Karpas-422 (cell line): ENCODE measurements around the gene TCFL5. TPM values are rescaled to one million over a fixed set of nuclear protein-coding genes. Genes with fewer than 3 reads are reported as not detected.

Experiments
- DNase-seq: peaks from one replicate; pipeline ENCODE4 v3.0.0-alpha.2; 2015
- H2AFZ ChIP-seq: fragments of 200-600 bp; sonication (generic); 2 replicates; pipeline ENCODE4 v1.6.1; 2014; ENCODE audit warnings: antibody characterized with exemption, low read length, mixed read lengths
- H3K27ac ChIP-seq: fragments of 200-600 bp; sonication (generic); 2 replicates; pipeline ENCODE4 v1.5.1; 2014; ENCODE audit warnings: mild to moderate bottlenecking, low read length, moderate library complexity
- H3K27me3 ChIP-seq: fragments of 200-600 bp; sonication (generic); 2 replicates; pipeline ENCODE4 v1.6.1; 2014; ENCODE audit warnings: low read length, mixed read lengths
- H3K36me3 ChIP-seq: fragments of 200-600 bp; sonication (generic); 2 replicates; pipeline ENCODE4 v1.6.1; 2014; ENCODE audit warnings: low read length, mixed read lengths; ENCODE audit not compliant: insufficient read depth
- H3K4me1 ChIP-seq: fragments of 200-600 bp; sonication (generic); 2 replicates; pipeline ENCODE4 v1.6.1; 2014; ENCODE audit warnings: mild to moderate bottlenecking, low read length, mixed read lengths
- H3K4me2 ChIP-seq: fragments of 200-600 bp; sonication (generic); 2 replicates; pipeline ENCODE4 v1.6.1; 2014; ENCODE audit warnings: low read length, low read depth, mild to moderate bottlenecking; ENCODE audit not compliant: poor library complexity, severe bottlenecking
- H3K4me3 ChIP-seq: fragments of 200-600 bp; sonication (generic); 2 replicates; pipeline ENCODE4 v1.5.1; 2014; ENCODE audit warnings: mild to moderate bottlenecking, antibody characterized with exemption, low read length, mixed read lengths
- H3K79me2 ChIP-seq: fragments of 200-600 bp; sonication (generic); 2 replicates; pipeline ENCODE4 v1.6.1; 2014; ENCODE audit warnings: mild to moderate bottlenecking, low read length, mixed read lengths
- H3K9ac ChIP-seq: fragments of 200-600 bp; sonication (generic); 2 replicates; pipeline ENCODE4 v1.6.0; 2014; ENCODE audit warnings: low read length
- H3K9me2 ChIP-seq: fragments of 200-600 bp; sonication (generic), shearing (Covaris generic); replicated peaks from 2 replicates; pipeline ENCODE4 v1.6.0; 2014; ENCODE audit warnings: mild to moderate bottlenecking, low read length, moderate library complexity; ENCODE audit not compliant: insufficient read depth
- H3K9me3 ChIP-seq: fragments of 300-700, 200-600 bp; sonication (generic); 2 replicates; pipeline ENCODE4 v1.6.1; 2014; ENCODE audit warnings: low read length, mixed read lengths
- H4K20me1 ChIP-seq: fragments of 200-600 bp; sonication (generic); 2 replicates; pipeline ENCODE4 v1.6.1; 2014; ENCODE audit warnings: mild to moderate bottlenecking, antibody characterized with exemption, low read length, low read depth; ENCODE audit not compliant: insufficient read depth
- total RNA-seq: library from RNA; depleted of rRNA; stranded (reverse); fragments of >200 nt; shearing (Covaris generic); gene quantifications from 2 replicates; pipeline ENCODE4 v1.2.3, GENCODE V29; 2014; ENCODE audit warnings: low replicate concordance

The TCFL5 gene
- total RNA-seq, 1 experiment from 2014 or later: 11.5 TPM

DNA sequence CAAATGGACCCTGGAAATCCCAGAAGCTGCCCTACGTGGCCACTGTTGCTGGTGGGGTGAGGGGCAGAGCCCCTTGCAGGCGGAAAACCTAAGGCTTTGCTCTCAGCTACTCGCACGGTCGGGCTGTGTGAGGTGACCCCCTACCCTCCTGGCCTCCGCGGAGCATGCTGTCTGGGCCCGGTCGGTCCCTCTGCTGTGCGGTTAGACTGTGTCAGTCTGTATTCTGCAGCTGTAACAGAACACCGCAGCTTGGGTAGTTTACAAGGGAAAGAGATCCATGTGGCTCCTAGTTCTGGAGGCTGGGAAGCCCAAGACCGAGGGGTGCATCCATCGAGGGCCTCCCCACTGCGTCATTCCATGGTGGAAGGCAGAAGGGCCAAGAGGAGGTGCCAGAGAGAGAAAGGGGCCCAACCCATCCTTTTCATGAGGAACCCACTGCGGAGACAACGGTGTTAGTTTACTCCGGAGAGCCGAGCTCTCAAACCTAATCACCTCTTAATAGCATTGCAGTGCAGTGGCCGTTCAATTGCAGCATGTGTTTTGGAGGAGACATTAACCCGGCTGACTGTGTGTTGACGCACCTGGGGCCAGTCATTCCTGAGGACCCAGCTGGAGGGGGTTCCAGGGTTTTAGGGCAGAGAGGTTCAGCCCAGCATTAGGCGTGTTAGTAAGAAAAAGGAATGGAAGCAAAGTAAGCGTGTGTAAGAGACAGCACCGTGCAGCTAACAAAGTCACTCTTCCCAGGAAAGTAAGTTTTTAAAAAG, 26.5 kb downstream of the TCFL5 start:
- no peak overlapping the region for H3K4me2 ChIP-seq
- no peaks in the 10 kb centered on the region for H3K9me3 ChIP-seq
- H3K79me2 ChIP-seq: no peaks in the 10 kb centered on the region
- no peaks in the 10 kb centered on the region for H3K27me3 ChIP-seq
- H3K36me3 ChIP-seq: no peaks in the 10 kb centered on the region
- H3K4me1 ChIP-seq: peaks cover 54% of the 10 kb centered on the region
- H2AFZ ChIP-seq: no peak overlapping the region
- no peak overlapping the region for H3K4me3 ChIP-seq
- DNase-seq: no peak
- H4K20me1 ChIP-seq: no peaks in the 10 kb centered on the region
- H3K27ac ChIP-seq: no peak overlapping the region
- no peak overlapping the region for H3K9ac ChIP-seq
- no peaks in the 10 kb centered on the region for H3K9me2 ChIP-seq

GRCh38 chr20:62832951-62833391, 28.7 kb downstream of the TCFL5 start:
- Histone ChIP-seq H4K20me1 (no peaks in the 10 kb centered on the region), H3K9ac (peak overlapping the region; percentile 69), H3K79me2 (no peaks in the 10 kb centered on the region), H3K36me3 (no peaks in the 10 kb centered on the region), H3K4me1 (peaks cover 60% of the 10 kb centered on the region), H3K4me3 (peak overlapping the region; percentile 59), H3K4me2 (peak overlapping the region; percentile 79), H3K27me3 (no peaks in the 10 kb centered on the region), H3K9me3 (no peaks in the 10 kb centered on the region), H2AFZ (peak overlapping the region; percentile 47; the same call in 1 of the 2 replicates), H3K27ac (peak overlapping the region; percentile 93), H3K9me2 (no peaks in the 10 kb centered on the region)
- no peak for DNase-seq

- H3K27ac ChIP-seq: peak overlapping the region; percentile 93
- H3K4me3 ChIP-seq: peak overlapping the region; percentile 59
- peak; percentile 97 for DNase-seq
These were observed 29.3 kb downstream of the TCFL5 start for GRCh38 chr20:62832212-62832922.

GRCh38 chr20:62831854-62832211, 29.8 kb downstream of the TCFL5 start:
- no peaks in the 10 kb centered on the region for H3K36me3 ChIP-seq
- peak overlapping the region; percentile 93 for H3K27ac ChIP-seq
- H2AFZ ChIP-seq: no peak overlapping the region
- peak overlapping the region; percentile 79 for H3K4me2 ChIP-seq
- DNase-seq: no peak
- H4K20me1 ChIP-seq: no peaks in the 10 kb centered on the region
- H3K9me3 ChIP-seq: no peaks in the 10 kb centered on the region
- H3K27me3 ChIP-seq: no peaks in the 10 kb centered on the region
- peaks cover 60% of the 10 kb centered on the region for H3K4me1 ChIP-seq
- no peaks in the 10 kb centered on the region for H3K9me2 ChIP-seq
- peak overlapping the region; percentile 59; the same call in 1 of the 2 replicates for H3K4me3 ChIP-seq
- H3K9ac ChIP-seq: peak overlapping the region; percentile 67
- H3K79me2 ChIP-seq: no peaks in the 10 kb centered on the region

More at GRCh38 chr20:62832212-62832922, 29.3 kb downstream of the TCFL5 start:
- peak overlapping the region; percentile 47; the same call in 1 of the 2 replicates for H2AFZ ChIP-seq
- H3K9me3 ChIP-seq: no peaks in the 10 kb centered on the region
- H3K4me1 ChIP-seq: peaks cover 60% of the 10 kb centered on the region
- peak overlapping the region; percentile 69 for H3K9ac ChIP-seq
- peak overlapping the region; percentile 79 for H3K4me2 ChIP-seq
- H3K9me2 ChIP-seq: no peaks in the 10 kb centered on the region
- H4K20me1 ChIP-seq: no peaks in the 10 kb centered on the region
- no peaks in the 10 kb centered on the region for H3K79me2 ChIP-seq
- H3K27me3 ChIP-seq: no peaks in the 10 kb centered on the region
- no peaks in the 10 kb centered on the region for H3K36me3 ChIP-seq

DNA sequence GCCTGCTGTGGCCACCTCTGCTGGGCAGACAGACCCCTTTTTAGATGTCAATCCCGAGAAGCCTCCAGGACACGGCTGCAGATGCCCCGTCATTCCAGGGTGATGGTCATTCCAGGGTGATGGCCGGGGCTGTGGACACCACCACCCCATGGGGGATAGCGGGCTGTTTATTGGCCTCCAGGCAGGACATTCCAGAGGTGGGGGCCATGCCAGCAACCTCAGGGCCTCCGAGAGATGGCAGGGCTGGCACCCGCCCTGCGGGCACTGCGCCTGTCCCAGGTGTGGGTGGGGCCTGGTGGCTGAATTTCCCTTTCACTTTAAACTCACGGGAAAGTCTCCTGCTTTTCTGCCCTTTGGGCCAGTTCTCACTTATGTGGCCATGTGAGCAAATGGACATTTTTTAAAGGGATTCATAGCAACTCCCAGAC, 30.2 kb downstream of the TCFL5 start:
- H3K27me3 ChIP-seq: no peaks in the 10 kb centered on the region
- DNase-seq: no peak
- H3K4me2 ChIP-seq: peak overlapping the region; percentile 79

DNA sequence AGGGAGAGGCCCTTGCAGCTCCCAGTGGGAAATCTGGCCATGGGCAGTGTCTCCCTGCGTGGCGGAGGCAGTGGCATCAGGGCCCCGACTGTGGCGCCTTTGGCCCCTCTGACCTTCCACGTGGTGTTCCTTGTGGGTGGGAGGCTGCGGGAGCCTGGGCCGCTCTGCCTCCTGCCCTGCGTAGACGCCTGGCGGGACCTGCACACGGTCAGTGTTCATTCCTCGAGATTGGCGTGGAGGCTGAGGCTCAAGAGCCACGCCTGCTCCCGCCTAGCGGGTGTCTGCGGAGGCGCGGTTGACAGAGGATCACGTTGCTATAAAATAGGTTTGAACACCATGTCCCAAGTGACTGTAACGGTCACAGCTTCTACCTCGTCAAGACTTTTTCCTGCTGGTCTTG, 30.8 kb downstream of the TCFL5 start:
- Histone ChIP-seq H3K27ac (peak overlapping the region; percentile 93), H2AFZ (peak overlapping the region; percentile 78; the same call in 1 of the 2 replicates), H3K4me3 (peak overlapping the region; percentile 59), H3K4me2 (peak overlapping the region; percentile 79), H3K9me2 (no peaks in the 10 kb centered on the region), H3K79me2 (no peaks in the 10 kb centered on the region), H3K27me3 (no peaks in the 10 kb centered on the region), H3K9me3 (no peaks in the 10 kb centered on the region), H3K36me3 (no peaks in the 10 kb centered on the region), H3K9ac (peak overlapping the region; percentile 67), H4K20me1 (no peaks in the 10 kb centered on the region), H3K4me1 (peaks cover 69% of the 10 kb centered on the region)
- DNase-seq: peak; percentile 86

More for the DNA sequence above, 30.2 kb downstream of the TCFL5 start:
- peak overlapping the region; percentile 59 for H3K4me3 ChIP-seq
- H3K9me3 ChIP-seq: no peaks in the 10 kb centered on the region
- no peaks in the 10 kb centered on the region for H3K36me3 ChIP-seq
- no peaks in the 10 kb centered on the region for H3K79me2 ChIP-seq
- H3K9me2 ChIP-seq: no peaks in the 10 kb centered on the region
- peak overlapping the region; percentile 93 for H3K27ac ChIP-seq
- H3K9ac ChIP-seq: peak overlapping the region; percentile 67
- peak overlapping the region; percentile 78; the same call in 1 of the 2 replicates for H2AFZ ChIP-seq
- H4K20me1 ChIP-seq: no peaks in the 10 kb centered on the region
- peaks cover 64% of the 10 kb centered on the region for H3K4me1 ChIP-seq

- H3K79me2 ChIP-seq: no peaks in the 10 kb centered on the region
- no peak for DNase-seq
- peak overlapping the region; percentile 71 for H3K4me2 ChIP-seq
- H3K27me3 ChIP-seq: no peaks in the 10 kb centered on the region
- no peaks in the 10 kb centered on the region for H3K9me2 ChIP-seq
- H3K4me1 ChIP-seq: peaks cover 75% of the 10 kb centered on the region
- H2AFZ ChIP-seq: no peak overlapping the region
- H4K20me1 ChIP-seq: no peaks in the 10 kb centered on the region
- H3K27ac ChIP-seq: peak overlapping the region; percentile 78
- H3K36me3 ChIP-seq: no peaks in the 10 kb centered on the region
- peak overlapping the region; percentile 76 for H3K9ac ChIP-seq
- H3K4me3 ChIP-seq: peak overlapping the region; percentile 62
- no peaks in the 10 kb centered on the region for H3K9me3 ChIP-seq
These were observed 31.4 kb downstream of the TCFL5 start for GRCh38 chr20:62830251-62830650.
